ENCODE results near the gene XIRP1.

XIRP1 gene

GRCh38 chr3:39226106-39226741, 33.8 kb upstream of the XIRP1 start:
- TF ChIP-seq CTCF (conservative IDR thresholded peaks at IDR 0.05; ENCODE audit: low read depth, low read length), result no peak
- no peak for DNase-seq (ENCODE audit: low read depth)

DNA sequence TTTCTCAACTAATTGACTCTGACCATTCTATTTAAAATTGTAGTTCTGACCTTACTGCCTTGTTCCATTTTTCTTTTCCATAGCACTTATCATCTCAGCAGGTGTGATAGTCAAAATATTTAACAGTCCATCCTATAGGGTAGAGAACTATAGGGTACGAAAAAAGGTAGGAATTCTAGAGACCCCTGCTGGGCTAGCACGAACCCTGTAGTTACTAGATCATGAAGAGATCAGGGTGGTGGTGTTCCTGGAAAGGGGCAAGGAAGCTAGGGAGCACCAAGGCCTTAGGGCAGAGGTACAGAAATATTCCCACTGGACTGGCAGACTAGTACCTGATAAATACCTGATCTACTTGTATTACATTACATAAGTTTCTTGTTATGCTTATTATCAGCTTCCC, 31.9 kb upstream of the XIRP1 start:
- TF ChIP-seq CTCF (conservative IDR thresholded peaks at IDR 0.05; ENCODE audit: low read depth, low read length), result no peak
- DNase-seq (ENCODE audit: low read depth), result no peak
- H3K4me3 ChIP-seq (ENCODE audit: low read depth, low read length), result no peak overlapping the region

More at GRCh38 chr3:39226106-39226741, 33.8 kb upstream of the XIRP1 start:
- no peak overlapping the region for H3K4me3 ChIP-seq (ENCODE audit: low read depth, low read length)

DNA sequence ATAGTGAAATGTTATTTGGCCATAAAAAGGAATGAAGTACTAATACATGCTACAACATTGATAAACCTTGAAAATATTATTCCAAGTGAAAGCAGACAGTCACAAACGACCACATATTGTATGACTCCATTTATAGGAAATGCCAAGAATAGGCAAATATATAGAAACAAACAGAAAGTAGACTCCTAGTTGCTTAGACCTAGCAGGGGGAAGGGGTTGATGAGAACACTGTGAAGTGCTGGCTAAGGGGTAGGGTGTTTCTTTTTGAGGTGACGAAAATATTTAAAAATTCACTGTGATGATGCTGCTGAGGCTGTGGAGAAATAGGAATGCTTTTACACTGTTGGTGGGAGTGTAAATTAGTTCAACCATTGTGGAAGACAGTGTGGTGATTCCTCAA, 30.5 kb upstream of the XIRP1 start:
- DNase-seq (ENCODE audit: low read depth), result no peak
- no peak for TF ChIP-seq CTCF (conservative IDR thresholded peaks at IDR 0.05; ENCODE audit: low read depth, low read length)
- no peak overlapping the region for H3K4me3 ChIP-seq (ENCODE audit: low read depth, low read length)

DNA sequence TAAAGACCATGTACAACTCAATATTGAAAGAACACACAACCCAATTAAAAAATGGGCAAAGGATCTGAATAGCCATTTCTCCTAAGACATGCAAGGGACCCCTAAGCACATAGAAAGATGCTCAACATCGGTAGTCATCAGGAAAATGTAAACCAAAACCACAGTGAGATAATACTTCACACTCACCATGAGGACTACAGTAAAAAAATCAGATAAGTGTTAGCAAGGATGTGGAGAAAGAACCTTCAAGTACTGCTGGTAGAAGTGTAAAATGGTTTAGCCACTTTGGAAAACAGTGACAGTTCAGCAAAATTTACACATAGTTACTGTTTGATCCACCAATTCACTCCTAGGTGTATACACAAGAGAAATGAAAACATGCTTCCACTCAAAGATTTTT, 30.1 kb upstream of the XIRP1 start:
- no peak for DNase-seq (ENCODE audit: low read depth)

GRCh38 chr3:39221141-39221530, 28.7 kb upstream of the XIRP1 start:
- TF ChIP-seq CTCF (conservative IDR thresholded peaks at IDR 0.05; ENCODE audit: low read depth, low read length), result no peak
- no peak for DNase-seq (ENCODE audit: low read depth)
- no peak overlapping the region for H3K4me3 ChIP-seq (ENCODE audit: low read depth, low read length)

More for the DNA sequence above, 30.1 kb upstream of the XIRP1 start:
- no peak for TF ChIP-seq CTCF (conservative IDR thresholded peaks at IDR 0.05; ENCODE audit: low read depth, low read length)
- no peak overlapping the region for H3K4me3 ChIP-seq (ENCODE audit: low read depth, low read length)

GRCh38 chr3:39220407-39221140, 28.2 kb upstream of the XIRP1 start:
- no peak for TF ChIP-seq CTCF (conservative IDR thresholded peaks at IDR 0.05; ENCODE audit: low read depth, low read length)
- DNase-seq (ENCODE audit: low read depth), result no peak

DNA sequence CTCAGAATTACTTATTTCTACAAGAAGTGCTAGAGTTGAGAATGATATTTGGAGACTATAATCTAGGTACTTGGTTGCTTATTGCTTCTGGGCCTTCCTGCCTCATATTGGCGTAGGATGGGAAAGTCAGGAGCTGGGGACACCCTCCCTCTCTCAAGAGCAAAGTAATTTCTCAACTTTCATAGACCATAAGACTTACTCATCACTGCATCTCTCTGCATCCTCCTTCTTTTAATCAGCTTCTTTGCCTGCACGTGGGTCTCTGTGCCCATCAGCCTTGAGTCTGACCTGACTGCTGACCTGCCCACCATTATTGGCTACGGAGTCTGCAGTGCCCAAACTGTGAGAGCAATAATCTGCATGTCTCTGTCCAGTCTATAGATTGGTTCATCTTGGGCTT, 27.3 kb upstream of the XIRP1 start:
- no peak for TF ChIP-seq CTCF (conservative IDR thresholded peaks at IDR 0.05; ENCODE audit: low read depth, low read length)
- DNase-seq (ENCODE audit: low read depth), result no peak
- H3K4me3 ChIP-seq (ENCODE audit: low read depth, low read length), result no peak overlapping the region

More at GRCh38 chr3:39220407-39221140, 28.2 kb upstream of the XIRP1 start:
- no peak overlapping the region for H3K4me3 ChIP-seq (ENCODE audit: low read depth, low read length)
